ENCODE results near the gene POSTN.
"Not testable (repeated sequence)": the region's sequence is repeated elsewhere in the genome, so short reads cannot be mapped to it uniquely, and the experiment has no call there.

The POSTN gene

DNA sequence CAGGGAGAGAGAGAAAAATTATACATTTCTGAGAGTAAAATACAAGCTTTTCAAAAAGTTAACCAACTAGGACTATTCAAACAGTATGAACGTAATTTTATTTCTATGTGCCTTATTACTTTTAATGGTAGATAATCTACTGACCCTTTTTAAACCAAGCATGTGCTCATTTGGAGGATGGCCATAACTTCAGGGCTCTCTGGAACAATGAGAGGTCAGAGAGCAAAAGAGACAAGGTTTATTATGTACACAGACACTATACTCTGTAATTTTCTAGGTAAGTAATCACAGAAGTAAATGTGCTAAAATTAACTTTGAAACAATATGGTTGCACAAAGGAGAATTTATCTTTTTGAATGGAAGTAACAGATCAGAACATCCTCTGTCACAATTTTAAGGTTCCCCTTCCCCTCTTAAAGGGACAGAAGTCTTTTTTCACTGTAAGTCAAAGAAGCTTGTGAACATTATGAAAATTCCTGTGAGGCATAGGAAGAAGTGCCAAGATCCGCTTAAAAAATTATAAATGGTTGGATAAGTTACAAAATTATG lies 1.0 kb downstream of the POSTN start:
- peak; percentile 22 for DNase-seq

DNA sequence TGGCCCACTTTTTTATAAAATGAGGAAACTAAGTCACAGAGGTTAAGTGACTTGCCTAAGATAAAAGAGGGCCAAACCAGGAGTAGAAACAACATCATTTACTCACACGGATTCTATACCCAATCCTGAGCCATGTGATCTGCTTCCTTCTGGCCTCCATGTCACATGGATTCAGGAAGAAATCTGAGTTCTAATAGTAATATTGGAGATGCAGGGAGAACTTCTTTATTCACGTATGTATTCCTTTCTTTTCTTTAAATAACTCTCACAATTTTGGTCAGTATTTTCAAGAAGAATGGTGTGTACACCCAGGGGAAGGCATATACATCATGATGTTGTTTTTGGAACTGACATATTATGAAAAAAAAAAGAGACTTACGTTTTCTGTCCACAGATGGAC lies 1.8 kb downstream of the POSTN start:
- no peak for DNase-seq

DNA sequence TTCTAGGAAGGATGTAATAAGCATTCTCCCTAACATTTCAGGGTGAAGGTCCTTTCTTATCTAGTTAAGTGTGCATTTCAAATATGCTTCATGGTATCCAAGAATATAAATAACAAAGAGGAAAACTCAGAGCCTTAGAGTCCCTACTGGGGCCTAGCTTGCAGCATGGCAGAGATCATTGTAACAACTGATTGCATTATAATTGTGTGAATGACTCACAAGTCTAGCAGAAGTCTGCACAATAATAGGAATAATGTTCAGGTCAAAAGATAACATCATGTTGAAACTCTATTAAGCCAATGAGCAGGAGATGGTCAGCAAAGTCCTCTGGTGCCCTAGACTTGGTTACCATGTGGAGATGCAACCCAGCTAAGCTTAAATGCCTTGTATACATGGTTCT lies 3.4 kb downstream of the POSTN start:
- DNase-seq: peak; percentile 45

DNA sequence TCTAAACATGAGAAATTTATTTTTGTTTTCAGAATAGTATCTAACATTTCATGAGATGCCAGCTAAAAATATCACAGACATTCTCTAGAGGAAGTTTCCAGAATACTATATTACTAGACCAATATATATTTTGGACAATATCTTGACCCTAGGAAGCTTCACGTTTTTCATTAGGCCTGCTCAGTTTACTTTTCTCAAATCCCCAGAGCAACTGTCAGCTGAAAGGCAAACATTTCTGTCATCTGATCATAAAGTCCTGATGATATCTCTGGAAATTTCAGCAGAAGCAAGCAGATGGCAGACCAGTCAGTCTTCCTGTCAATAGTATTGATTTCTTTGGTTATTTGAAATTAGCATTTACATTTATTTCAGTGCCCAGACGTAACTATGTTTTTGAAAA lies 4.0 kb downstream of the POSTN start:
- DNase-seq: no peak

DNA sequence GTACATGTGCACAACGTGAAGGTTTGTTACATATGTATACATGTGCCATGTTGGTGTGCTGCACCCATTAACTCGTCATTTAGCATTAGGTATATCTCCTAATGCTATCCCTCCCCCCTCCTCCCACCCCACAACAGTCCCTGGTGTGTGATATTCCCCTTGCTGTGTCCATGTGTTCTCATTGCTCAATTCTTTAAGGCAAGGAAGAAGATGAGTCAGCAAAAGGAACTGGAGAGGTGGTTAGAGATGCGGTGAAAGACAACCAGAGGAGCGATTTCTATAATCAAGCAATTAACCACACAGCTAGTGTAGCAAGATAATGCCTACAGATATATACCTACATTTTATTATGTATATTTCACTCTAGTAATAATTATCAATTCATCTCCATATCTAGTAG lies 9.2 kb downstream of the POSTN start:
- DNase-seq: not testable (repeated sequence)

DNA sequence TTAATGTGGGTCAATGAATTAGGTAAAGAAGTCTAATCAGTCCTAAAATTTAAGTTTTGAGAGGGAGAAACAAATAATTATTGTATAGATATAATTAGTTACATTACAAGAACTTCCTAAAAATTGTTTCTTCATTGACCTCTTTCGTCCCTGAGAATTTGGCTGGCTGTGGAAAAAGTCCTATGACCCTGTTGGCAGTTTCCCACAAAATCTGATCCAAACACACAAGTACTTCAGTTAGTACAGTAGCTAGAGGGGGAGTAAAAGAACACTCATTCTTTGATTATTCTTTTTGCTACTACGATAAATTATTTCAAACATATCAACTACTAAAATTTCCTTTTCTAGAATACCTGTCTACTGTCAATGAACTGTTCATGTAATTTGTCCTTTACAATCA lies 11.3 kb downstream of the POSTN start:
- DNase-seq: no peak

DNA sequence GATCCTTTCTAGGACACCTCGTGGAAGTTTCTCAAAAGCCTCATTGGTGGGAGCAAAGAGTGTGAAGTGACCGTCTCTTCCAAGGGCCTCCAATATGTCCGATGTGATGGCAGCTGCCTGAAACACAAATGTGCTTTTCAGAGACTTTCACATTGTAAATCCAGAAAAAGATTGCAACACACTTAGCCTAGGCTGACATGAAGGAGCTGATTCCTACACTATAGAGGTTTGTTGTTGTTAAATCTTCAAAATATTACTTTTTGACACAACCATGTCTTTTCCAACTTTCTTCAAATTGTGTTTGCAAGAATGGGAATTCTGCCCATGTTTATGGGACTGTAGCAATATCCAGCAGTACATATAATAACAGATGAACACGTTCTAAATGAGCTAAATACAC lies 12.4 kb downstream of the POSTN start:
- DNase-seq: no peak

DNA sequence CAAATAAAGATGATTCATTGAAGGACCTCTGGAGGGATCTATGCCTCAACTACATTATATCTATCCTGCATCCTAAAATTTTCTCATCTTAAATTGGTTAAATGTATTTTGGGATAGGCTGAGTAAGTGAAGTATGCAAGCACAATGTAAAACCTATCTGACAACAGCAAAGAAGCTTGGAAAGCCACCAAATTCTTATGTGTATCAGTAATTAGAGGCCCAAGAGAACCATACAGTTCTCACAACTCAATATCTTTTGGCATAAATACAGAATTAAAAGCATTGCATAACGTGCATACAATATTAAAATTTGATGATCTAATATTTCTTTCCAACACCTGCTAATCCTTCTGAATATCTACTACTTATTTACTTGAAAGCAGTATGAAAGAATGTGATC lies 13.0 kb downstream of the POSTN start:
- DNase-seq: no peak

DNA sequence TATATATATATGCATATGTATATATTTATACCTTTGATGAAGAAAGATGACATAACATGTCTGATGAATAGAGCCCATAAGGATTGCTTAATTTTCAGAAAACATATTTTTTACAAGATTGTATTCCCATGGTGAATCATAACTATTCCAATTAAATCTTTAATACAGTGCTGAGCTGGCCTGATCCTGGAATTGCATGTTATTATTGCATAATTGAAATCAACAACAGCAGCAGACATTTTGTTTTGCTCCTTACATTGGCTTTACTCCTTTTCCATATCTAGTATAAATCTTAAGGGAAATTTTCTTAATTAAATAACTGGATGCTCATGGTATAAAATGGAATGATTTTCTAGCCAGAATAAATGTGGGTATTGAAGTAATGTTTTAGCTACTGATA lies 22.0 kb downstream of the POSTN start:
- no peak for DNase-seq

DNA sequence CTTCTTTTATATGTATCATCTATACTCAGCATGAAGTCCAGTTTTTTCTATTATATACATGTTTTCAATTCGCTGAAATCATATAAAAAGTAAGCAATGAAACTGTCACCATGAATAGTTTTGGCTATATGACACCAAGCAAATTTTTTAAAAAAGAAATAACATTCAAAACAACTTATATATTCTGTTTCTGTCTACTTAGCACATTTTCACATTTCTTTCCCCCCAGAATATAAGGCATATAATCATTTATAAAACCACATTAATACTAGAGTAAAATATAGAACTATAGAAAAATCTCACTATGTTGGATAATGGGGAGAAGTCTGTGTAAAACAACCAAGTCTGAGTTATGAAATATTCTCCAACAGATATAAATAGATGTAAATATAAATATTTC lies 33.1 kb downstream of the POSTN start:
- no peak for DNase-seq

DNA sequence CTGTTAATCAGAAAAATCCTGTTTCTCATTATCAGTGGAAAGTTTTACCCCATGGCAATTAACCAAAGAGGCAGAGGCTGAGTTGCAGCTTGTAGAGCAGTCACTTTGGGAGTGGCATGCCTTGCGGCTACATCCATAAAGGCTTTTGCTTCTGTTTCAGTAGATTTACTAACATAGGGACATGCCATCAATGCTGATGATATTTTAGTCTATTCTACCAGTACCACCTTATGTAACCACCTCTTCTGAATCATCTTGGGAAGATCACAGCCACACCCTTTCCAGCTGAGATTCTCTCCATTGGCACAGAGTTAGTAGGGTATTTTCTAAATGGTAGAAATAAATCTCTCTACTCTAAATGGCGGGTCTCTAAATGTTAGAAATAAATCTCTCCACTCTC lies 37.5 kb downstream of the POSTN start:
- DNase-seq: peak; percentile 53

DNA sequence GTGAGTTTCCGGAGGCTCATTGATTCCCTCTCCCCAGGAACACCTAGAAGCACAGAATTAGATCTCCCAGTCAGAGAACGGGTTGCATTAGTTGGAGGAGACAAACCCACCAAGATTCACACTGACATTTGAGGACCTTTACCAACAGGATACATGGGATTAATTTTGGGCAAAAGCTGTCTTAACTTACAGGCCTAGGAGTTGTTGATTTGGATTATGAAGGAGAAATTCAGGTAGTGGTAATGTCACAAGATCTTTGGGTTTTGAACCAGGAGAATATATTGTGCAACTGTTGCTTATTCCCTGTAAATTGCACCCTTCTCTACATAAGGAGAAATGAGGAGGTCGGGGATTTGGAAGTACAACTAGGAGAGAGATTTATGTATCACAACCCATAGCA lies 38.0 kb downstream of the POSTN start:
- DNase-seq: peak; percentile 31

DNA sequence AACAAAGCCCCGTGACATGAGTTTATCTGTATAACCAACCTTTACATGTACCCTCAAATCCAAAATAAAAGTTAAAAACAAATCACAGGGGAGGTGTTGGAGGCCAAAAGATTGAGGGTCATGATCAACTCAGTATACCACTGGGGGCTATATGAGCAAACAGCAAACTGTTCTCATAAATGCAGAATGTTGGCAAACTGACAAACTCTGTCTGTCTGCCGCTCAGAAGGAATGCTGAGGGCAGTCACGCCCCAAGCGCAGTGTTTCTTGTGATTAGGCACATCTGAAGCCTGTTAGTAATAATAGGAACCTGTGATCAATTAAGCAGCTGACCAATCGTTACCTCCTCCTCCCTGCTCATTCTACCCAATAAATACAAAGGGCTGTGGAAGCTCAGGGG lies 39.8 kb downstream of the POSTN start:
- DNase-seq: peak; percentile 56

DNA sequence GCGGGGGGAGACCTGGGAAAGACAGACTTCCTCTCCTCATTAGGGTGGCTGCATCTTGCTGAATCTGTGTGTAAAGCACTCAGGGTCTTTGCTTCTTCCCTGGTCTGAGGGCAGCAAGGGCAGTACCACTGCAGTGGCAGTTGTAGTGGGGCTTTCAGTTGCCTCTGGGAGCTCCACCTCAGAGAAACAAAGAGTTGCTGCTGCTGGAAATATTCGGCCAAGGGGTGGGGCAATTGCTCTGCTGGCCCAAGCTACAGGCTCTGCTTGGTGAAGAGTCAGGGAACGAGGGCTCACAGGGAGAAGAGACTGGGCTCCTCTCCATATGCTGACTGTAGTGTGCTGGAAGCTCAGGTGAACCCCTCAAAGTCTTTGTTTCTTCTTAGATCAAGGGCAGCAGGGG lies 52.5 kb downstream of the POSTN start:
- DNase-seq: no peak

DNA sequence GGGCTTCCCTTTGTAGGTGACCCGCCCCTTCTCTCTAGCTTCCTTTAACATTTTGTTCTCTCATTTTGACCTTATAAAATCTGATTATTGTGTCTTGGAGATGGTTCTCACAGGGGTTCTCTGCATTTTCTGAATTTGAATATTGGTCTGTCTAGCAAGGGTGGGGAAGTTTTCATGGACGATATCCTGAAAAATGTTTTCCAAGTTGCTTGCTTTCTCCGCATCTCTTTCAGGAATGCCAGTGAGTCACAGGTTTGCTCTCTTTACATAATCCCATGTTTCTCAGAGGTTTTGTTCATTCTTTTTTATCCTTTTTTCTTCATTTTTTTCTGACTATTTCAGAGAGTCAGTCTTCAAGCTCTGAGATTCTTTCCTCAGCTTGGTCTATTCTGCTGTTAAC lies 53.6 kb downstream of the POSTN start:
- DNase-seq: peak; percentile 56

DNA sequence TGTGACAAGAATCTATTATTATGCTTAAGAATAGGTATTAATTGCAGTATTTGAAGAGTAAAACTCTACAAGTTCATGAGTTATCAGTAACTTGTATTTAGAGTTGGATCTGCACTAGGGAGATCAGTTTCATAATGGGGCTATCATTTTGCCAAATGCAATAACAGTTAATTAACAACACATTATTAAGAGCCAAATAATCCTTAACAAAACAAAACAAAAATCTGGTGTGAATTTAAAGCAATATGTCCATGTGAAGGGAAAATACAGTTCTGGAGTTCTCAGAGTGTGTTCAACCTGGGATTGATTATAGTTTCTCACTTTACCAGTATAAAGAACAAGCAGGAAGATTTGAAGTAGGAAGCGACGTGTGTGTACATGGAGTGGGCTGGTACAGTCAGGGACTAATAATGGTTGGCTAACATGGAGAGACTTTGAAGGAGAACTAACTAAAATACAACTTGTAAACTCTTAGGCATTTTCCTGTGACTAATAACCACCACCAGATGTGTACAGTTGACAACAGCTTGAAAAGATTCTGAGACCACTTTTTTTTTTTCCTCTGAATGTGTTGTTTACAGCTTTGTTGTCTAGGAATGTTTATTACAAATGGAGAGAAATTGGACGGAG lies 58.5 kb downstream of the POSTN start:
- DNase-seq: peak; percentile 86

DNA sequence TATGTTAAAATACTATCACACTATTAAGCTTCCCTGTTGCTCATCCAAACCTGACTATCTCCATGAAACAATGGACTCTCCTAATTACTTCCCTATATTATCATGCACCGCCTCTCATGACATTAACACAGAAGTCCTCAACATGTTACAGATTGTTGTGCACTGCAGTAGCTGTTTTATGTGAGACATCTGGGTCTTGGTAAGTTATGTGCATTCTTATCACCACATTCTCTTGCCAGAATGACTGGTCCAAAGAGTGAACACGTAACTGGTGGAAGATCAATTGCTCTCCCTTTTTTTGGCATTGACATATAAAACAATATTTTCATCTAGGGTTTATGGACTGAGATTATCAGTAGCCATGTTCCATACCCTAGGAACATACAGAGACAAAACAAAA lies 59.4 kb downstream of the POSTN start:
- peak; percentile 31 for DNase-seq

DNA sequence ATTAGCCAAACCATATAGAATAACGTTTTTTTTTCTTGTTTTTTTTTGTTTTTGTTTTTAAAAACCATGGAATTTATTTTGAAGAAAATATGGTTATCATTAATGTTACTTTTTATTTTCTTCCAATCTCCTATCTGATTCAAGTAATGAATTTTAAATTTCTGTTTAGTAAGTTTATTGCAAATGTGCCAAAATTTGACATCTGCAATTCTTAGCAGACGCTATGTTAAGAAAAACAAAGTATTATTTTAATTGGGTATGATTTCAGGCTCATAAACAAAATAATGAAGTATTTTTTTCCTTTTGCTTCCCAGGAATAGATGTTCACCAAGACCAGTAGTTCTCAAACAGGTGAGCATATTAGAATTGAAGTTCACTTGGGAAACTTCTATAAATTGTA lies 63.1 kb downstream of the POSTN start:
- no peak for DNase-seq

DNA sequence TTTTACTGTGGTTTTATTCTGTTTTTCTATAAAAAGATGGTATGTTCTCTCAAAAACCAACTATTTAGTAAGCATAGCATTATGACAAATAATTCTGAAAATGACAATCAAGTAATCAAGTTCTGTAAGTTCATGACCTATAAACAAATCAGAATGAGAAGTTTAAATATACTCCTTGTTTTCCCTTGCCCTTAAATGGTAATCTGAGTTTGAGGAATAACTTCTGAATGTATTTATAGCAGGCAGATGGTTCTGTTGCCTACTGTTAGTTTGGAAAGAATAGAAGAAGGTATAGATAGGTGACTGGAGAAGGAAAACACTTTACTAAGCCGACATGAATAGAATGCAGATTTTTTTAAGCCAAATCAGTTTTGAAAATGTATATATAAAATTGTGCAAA lies 63.9 kb downstream of the POSTN start:
- DNase-seq: peak; percentile 84

DNA sequence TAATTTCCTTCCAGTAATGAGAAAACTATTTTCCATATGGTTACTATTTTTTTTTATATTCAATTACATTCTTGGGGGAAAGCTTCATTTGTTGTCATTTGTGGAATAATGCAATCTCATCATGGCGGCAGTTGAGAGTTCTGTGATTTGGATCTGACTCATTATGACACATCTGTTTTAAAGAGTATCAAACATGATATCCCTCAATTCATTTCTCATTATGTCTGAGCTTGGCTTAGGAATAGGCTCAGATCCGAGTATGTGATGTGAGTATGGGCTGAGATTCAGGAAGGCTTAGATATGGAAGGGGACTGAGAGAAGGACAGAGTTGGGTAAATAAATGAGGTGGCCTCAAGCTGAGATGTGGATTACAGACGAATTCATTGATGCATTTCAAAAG lies 64.4 kb downstream of the POSTN start:
- DNase-seq: peak; percentile 99

DNA sequence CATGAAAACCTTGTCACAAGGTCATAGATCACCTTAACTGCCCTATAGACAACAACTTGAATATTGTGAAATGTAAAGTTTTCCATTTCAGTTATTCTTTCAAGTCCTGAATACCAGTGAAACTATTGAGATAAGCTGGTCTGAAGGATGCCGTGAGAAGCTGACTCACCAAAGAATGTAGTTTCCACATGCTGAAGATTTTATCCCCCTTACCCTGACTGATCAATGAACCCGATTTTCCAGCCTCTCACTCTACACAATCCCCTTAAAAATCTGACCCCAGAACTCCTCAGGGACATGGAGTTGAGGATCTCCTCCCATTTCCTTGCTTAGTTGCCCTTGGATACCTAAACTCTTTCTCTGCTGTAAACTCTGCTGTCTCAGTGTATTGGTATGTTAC lies 67.5 kb downstream of the POSTN start:
- DNase-seq: peak; percentile 98

DNA sequence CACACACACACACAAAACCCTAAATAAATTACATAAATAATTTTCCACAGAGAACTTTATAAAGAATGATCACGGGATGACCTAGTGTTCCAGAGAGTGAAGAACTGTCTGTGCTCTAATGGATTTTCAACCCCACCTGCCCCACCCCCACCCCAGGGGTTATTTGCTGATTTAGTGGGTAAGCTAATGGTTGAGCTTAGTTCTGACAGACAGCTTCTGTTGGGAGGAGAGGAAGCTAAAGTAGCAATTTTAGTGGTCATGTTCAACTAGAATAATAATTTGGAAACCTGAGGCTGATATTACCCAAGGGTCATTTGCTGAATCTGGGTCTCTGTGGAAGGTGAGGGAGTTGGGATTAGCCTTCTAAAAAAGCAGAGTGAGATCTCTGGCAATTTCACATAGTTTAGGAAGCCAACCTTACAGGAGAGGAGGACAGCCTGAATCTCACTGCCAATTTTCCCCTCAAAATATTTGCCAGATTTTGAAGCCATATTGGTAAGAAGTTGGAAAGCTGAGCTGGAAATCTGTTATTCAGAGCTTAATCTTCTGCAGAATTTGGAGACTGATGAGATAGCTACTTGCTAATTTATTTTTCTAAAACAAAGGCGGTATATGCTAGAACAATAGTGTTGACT lies 68.7 kb downstream of the POSTN start:
- DNase-seq: no peak

DNA sequence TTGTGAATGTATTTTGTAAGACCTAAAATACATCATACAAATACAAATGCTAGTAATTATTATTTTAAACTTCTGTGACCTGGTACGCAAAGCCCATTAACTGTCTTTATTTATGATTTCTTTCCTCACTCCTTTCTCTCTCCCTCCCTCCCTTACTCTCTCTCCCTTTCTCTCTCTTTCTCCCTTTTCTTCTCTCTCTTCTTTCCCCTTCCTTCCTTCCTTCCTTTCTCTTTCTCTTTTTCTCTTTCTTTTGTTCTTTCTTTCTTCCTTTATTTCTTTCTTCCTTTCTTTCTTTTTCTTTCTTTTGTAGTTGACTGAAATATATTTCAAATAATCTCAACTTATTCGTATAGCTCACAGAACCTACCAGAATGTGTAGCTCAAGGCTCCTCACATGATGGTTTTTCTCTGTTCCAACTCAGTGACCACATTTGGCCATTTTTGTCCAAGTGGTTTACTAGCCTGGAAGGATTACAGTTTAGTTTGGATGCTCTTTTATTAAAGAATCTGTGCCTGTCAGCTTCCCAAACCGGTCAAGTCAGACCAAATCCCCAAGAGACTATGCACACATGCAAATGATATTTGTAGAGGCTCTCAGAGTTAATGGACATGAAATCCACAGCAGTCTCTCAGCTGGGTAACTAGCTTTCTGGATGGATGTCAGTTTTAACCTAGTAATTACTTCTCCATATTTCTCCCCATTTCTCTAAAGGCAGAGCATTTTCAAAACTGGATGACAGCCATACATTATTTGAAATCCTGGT lies 71.7 kb downstream of the POSTN start:
- DNase-seq: peak; percentile 97

DNA sequence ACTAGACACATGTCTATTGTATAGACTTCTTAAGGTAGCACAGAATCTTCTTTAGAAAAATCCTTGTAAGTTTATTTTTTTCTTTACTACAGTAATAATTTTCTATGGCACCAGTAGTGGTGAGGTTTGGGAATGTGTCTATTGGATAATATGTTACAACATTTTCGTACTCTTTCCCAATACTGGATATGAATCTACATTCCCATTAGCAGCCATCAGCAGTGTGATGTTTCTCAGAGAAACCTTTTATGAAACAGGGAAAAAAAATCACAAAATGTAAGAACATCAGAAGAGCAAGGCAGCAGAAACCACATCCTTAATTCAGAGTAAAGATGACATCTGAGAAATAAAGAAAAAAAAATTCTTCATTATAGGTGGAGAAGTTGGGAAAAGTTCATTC lies 83.3 kb downstream of the POSTN start:
- DNase-seq: no peak
